HG03460 (cell line): Measurements from ENCODE around the gene PLCL2.
"Not testable (repeated sequence)": the region's sequence is repeated elsewhere in the genome, so short reads cannot be mapped to it uniquely, and the experiment has no call there.

Experiments used
- ATAC-seq: cut with Tn5 transposase; IDR thresholded peaks from one replicate; pipeline ENCODE4 v1.9.1; 2021; ENCODE audit not compliant: unreplicated experiment

Gene PLCL2

GRCh38 chr3:17111586-17111985 is 226.8 kb downstream of the PLCL2 start:
- ATAC-seq = no peak

- no peak for ATAC-seq
Measured at GRCh38 chr3:17115186-17115585, 230.4 kb downstream of the PLCL2 start.

- no peak for ATAC-seq
Measured at GRCh38 chr3:17116007-17116600, 231.3 kb downstream of the PLCL2 start.

GRCh38 chr3:17118771-17119170 is 234.0 kb downstream of the PLCL2 start:
- ATAC-seq = no peak

GRCh38 chr3:17119201-17120072 is 234.7 kb downstream of the PLCL2 start:
- no peak for ATAC-seq

GRCh38 chr3:17120115-17120514 is 235.4 kb downstream of the PLCL2 start:
- ATAC-seq = no peak

GRCh38 chr3:17121336-17121735 is 236.6 kb downstream of the PLCL2 start:
- ATAC-seq = no peak

GRCh38 chr3:17122758-17123157 is 238.0 kb downstream of the PLCL2 start:
- ATAC-seq = no peak

GRCh38 chr3:17125738-17126442 is 241.1 kb downstream of the PLCL2 start:
- ATAC-seq = no peak

GRCh38 chr3:17128671-17129070 is 243.9 kb downstream of the PLCL2 start:
- ATAC-seq = not testable (repeated sequence)

GRCh38 chr3:17129556-17129955 is 244.8 kb downstream of the PLCL2 start:
- no peak for ATAC-seq

GRCh38 chr3:17130956-17131355 is 246.2 kb downstream of the PLCL2 start:
- no peak for ATAC-seq

- ATAC-seq = no peak
Measured at GRCh38 chr3:17132286-17133115, 247.7 kb downstream of the PLCL2 start.

GRCh38 chr3:17133632-17134545 is 249.1 kb downstream of the PLCL2 start:
- no peak for ATAC-seq

- ATAC-seq = no peak
Measured at GRCh38 chr3:17135696-17136095, 250.9 kb downstream of the PLCL2 start.

GRCh38 chr3:17136136-17136721 is 251.5 kb downstream of the PLCL2 start:
- no peak for ATAC-seq

GRCh38 chr3:17137321-17137826 is 252.6 kb downstream of the PLCL2 start:
- no peak for ATAC-seq

- no peak for ATAC-seq
Measured at GRCh38 chr3:17138246-17139039, 253.7 kb downstream of the PLCL2 start.
